GM12875 (cell line): ENCODE results near the gene RBM26.

ENCODE experiments used
- H3K4me3 ChIP-seq: one replicate; pipeline ENCODE4 v1.5.1; 2011; ENCODE audit warnings: low read depth, low read length, control low read depth
- TF ChIP-seq, protein P1 (sequence below): IDR thresholded peaks from 2 replicates; pipeline ENCODE4 v1.5.1; 2011; ENCODE audit warnings: low read depth, mild to moderate bottlenecking, control low read depth, inconsistent platforms, low read length, moderate library complexity, borderline replicate concordance; ENCODE audit not compliant: insufficient read depth

RBM26 gene

GRCh38 chr13:79423801-79424642 lies 18.0 kb upstream of the RBM26 start:
- TF ChIP-seq, protein P1, sequence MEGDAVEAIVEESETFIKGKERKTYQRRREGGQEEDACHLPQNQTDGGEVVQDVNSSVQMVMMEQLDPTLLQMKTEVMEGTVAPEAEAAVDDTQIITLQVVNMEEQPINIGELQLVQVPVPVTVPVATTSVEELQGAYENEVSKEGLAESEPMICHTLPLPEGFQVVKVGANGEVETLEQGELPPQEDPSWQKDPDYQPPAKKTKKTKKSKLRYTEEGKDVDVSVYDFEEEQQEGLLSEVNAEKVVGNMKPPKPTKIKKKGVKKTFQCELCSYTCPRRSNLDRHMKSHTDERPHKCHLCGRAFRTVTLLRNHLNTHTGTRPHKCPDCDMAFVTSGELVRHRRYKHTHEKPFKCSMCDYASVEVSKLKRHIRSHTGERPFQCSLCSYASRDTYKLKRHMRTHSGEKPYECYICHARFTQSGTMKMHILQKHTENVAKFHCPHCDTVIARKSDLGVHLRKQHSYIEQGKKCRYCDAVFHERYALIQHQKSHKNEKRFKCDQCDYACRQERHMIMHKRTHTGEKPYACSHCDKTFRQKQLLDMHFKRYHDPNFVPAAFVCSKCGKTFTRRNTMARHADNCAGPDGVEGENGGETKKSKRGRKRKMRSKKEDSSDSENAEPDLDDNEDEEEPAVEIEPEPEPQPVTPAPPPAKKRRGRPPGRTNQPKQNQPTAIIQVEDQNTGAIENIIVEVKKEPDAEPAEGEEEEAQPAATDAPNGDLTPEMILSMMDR, result no peak; the same call in 1 of the 2 replicates
- no peak overlapping the region for H3K4me3 ChIP-seq

GRCh38 chr13:79423340-79423739 lies 17.3 kb upstream of the RBM26 start:
- no peak overlapping the region for H3K4me3 ChIP-seq
- TF ChIP-seq, protein P1, result no peak

DNA sequence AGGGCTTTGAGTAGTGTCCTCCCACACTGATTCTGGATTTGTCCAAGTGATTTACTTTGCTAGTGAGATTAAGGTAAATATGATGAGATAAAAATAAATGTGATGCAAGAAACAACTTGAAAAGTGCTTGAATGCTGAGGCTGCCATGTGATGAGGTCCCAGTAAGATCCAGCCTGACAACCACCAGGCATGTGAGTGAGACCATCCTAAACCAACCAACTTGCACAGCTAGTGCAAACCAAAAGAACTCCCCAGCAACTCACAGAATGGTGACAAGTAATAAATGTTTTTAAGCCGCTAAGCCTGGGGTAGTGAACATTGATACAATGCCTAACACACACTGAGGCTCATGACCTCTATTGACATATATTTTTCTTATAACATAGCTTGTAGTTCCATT lies 13.3 kb upstream of the RBM26 start:
- no peak overlapping the region for H3K4me3 ChIP-seq
- TF ChIP-seq, protein P1, result no peak

- no peak overlapping the region for H3K4me3 ChIP-seq
- TF ChIP-seq, protein P1, result no peak
These were observed 11.7 kb upstream of the RBM26 start for GRCh38 chr13:79417741-79418140.

GRCh38 chr13:79413521-79413920 lies 7.5 kb upstream of the RBM26 start:
- TF ChIP-seq, protein P1, result no peak
- H3K4me3 ChIP-seq, result no peak overlapping the region

- no peak overlapping the region for H3K4me3 ChIP-seq
- TF ChIP-seq, protein P1, result no peak
These were observed 3.8 kb upstream of the RBM26 start for GRCh38 chr13:79409828-79410227.

- TF ChIP-seq, protein P1, result no peak
- H3K4me3 ChIP-seq, result no peak overlapping the region
These were observed 1.4 kb upstream of the RBM26 start for GRCh38 chr13:79407349-79407979.
